ENCODE data around the gene AKAP12.

AKAP12 gene

DNA sequence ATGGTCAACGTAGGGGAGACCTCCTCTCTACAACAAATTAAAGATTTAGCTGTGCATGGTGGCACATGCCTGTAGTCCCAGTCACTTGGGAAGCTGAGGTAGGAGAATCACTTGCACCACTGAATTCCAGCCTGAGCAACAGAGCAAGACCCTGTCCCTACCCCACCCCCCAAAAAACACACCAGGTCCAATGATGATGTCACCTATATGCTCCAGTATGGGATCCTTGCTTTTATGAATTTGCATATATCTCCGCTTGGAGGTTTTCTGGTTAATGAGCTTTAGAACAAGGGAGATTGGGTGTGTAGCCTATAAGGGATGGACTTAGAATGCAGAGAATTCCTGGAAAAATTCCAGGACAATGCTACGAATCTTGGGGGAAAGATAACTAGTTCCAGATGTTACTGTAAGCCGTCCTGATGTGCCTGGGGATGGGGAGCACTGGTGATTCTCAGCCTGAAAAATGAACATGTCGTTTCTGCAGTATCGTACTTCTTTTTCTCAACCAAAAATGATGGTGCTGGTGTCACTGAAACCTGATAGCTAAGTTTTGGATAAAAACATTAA is 90.4 kb downstream of the AKAP12 start:
- TF ChIP-seq EZH2 (IDR thresholded peaks at IDR 0.05; ENCODE audit: borderline replicate concordance, low read length): no peak
- TF ChIP-seq, protein P1, sequence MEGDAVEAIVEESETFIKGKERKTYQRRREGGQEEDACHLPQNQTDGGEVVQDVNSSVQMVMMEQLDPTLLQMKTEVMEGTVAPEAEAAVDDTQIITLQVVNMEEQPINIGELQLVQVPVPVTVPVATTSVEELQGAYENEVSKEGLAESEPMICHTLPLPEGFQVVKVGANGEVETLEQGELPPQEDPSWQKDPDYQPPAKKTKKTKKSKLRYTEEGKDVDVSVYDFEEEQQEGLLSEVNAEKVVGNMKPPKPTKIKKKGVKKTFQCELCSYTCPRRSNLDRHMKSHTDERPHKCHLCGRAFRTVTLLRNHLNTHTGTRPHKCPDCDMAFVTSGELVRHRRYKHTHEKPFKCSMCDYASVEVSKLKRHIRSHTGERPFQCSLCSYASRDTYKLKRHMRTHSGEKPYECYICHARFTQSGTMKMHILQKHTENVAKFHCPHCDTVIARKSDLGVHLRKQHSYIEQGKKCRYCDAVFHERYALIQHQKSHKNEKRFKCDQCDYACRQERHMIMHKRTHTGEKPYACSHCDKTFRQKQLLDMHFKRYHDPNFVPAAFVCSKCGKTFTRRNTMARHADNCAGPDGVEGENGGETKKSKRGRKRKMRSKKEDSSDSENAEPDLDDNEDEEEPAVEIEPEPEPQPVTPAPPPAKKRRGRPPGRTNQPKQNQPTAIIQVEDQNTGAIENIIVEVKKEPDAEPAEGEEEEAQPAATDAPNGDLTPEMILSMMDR (IDR thresholded peaks at IDR 0.05; ENCODE audit: low read length): no peak

DNA sequence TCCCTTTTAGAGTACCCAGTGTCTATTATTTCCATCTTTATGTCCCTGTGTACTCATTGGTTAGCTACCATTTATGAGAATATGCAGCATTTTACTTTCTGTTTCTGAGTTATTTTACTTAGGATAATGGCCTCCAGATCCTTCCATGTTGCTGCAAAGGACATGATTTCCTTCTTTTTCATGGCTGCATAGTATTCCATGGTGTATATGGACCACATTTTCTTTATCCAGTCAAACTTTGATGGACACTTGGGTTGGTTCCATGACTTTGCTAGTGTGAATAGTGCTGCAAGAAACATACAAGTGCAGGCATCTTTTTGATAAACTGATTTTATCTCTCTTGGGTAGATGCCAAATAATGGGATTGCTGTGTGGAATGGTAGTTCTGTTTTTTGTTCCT is 96.2 kb downstream of the AKAP12 start:
- H2AFZ ChIP-seq (ENCODE audit: low read length): no peak overlapping the region
- no peak overlapping the region for H3K9ac ChIP-seq (ENCODE audit: low read length)
- H4K20me1 ChIP-seq (ENCODE audit: insufficient read depth, low read length): no peaks in the 10 kb centered on the region
- H3F3A ChIP-seq (ENCODE audit: insufficient read depth, low read length): no peaks in the 10 kb centered on the region
- H3K27ac ChIP-seq (ENCODE audit: low read depth, low read length, poor library complexity, severe bottlenecking): no peak overlapping the region
- TF ChIP-seq, protein P1 (IDR thresholded peaks at IDR 0.05; ENCODE audit: low read length): no peak
- no peak for TF ChIP-seq EZH2 (IDR thresholded peaks at IDR 0.05; ENCODE audit: borderline replicate concordance, low read length)
- no peaks in the 10 kb centered on the region for H3K79me2 ChIP-seq (ENCODE audit: insufficient read depth, low read length)
- H3K27me3 ChIP-seq (ENCODE audit: insufficient read depth, low read length): no peaks in the 10 kb centered on the region
- H3K9me3 ChIP-seq (ENCODE audit: low read length): no peaks in the 10 kb centered on the region
- no peaks in the 10 kb centered on the region for H3K36me3 ChIP-seq (ENCODE audit: insufficient read depth, low read length)
- no peak overlapping the region for H3K4me2 ChIP-seq (ENCODE audit: low read length)
- no peaks in the 10 kb centered on the region for H3K9me2 ChIP-seq (ENCODE audit: low read depth, low read length)
- no peaks in the 10 kb centered on the region for H3K4me1 ChIP-seq (ENCODE audit: insufficient read depth, low read length, severe bottlenecking)
- no peak overlapping the region for H3K4me3 ChIP-seq (ENCODE audit: low read depth, low read length, poor library complexity, severe bottlenecking)

More for the DNA sequence above, 90.4 kb downstream of the AKAP12 start:
- Histone ChIP-seq H3K36me3 (ENCODE audit: insufficient read depth, low read length) (no peaks in the 10 kb centered on the region), H2AFZ (ENCODE audit: low read length) (no peak overlapping the region), H3F3A (ENCODE audit: insufficient read depth, low read length) (no peaks in the 10 kb centered on the region), H3K9ac (ENCODE audit: low read length) (no peak overlapping the region), H3K27me3 (ENCODE audit: insufficient read depth, low read length) (no peaks in the 10 kb centered on the region), H3K4me3 (ENCODE audit: low read depth, low read length, poor library complexity, severe bottlenecking) (no peak overlapping the region), H3K27ac (ENCODE audit: low read depth, low read length, poor library complexity, severe bottlenecking) (no peak overlapping the region), H3K79me2 (ENCODE audit: insufficient read depth, low read length) (no peaks in the 10 kb centered on the region), H4K20me1 (ENCODE audit: insufficient read depth, low read length) (no peaks in the 10 kb centered on the region), H3K4me2 (ENCODE audit: low read length) (no peak overlapping the region), H3K4me1 (ENCODE audit: insufficient read depth, low read length, severe bottlenecking) (peaks cover 8% of the 10 kb centered on the region), H3K9me2 (ENCODE audit: low read depth, low read length) (no peaks in the 10 kb centered on the region), H3K9me3 (ENCODE audit: low read length) (no peaks in the 10 kb centered on the region)

DNA sequence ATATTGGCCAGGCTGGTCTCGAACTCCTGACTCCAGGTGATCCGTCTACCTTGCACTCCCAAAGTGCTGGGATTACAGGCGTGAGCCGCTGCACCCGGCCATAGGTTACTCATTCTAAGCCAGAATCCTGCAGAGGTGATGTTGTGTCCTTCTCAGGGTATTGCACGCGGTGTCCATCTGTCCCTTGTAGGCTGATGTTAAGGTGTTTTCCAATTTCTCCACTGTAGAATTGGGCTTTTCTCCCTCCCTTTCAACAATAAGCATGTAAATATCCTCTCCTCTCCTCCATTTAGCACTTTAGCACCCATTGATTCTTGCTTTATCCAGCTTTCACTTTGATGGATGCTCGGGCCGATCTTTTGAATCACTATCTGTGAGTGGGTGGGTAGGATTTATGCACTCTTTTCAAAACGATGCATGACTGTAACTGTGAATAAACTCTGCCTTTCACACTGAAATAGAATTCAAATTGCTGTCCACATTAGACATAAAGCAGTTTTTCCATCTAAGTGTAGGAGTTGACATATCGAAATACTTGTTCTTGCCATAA is 99.0 kb downstream of the AKAP12 start:
- no peak overlapping the region for H2AFZ ChIP-seq (ENCODE audit: low read length)
- H3K4me3 ChIP-seq (ENCODE audit: low read depth, low read length, poor library complexity, severe bottlenecking): no peak overlapping the region
- no peaks in the 10 kb centered on the region for H4K20me1 ChIP-seq (ENCODE audit: insufficient read depth, low read length)
- no peaks in the 10 kb centered on the region for H3K27me3 ChIP-seq (ENCODE audit: insufficient read depth, low read length)
- no peak overlapping the region for H3K27ac ChIP-seq (ENCODE audit: low read depth, low read length, poor library complexity, severe bottlenecking)
- H3K9me3 ChIP-seq (ENCODE audit: low read length): no peaks in the 10 kb centered on the region
- no peak for TF ChIP-seq EZH2 (IDR thresholded peaks at IDR 0.05; ENCODE audit: borderline replicate concordance, low read length)
- TF ChIP-seq, protein P1 (IDR thresholded peaks at IDR 0.05; ENCODE audit: low read length): no peak
- no peak overlapping the region for H3K9ac ChIP-seq (ENCODE audit: low read length)
- no peak overlapping the region for H3K4me2 ChIP-seq (ENCODE audit: low read length)
- H3K9me2 ChIP-seq (ENCODE audit: low read depth, low read length): no peaks in the 10 kb centered on the region
- no peaks in the 10 kb centered on the region for H3F3A ChIP-seq (ENCODE audit: insufficient read depth, low read length)
- H3K36me3 ChIP-seq (ENCODE audit: insufficient read depth, low read length): no peaks in the 10 kb centered on the region
- no peaks in the 10 kb centered on the region for H3K79me2 ChIP-seq (ENCODE audit: insufficient read depth, low read length)
- no peaks in the 10 kb centered on the region for H3K4me1 ChIP-seq (ENCODE audit: insufficient read depth, low read length, severe bottlenecking)

Data from OCI-LY1 (cell line).